ENCODE measurements around the gene CASZ1.

Gene CASZ1

GRCh38 chr1:10635085-10635896, 161.2 kb downstream of the CASZ1 start:
- Histone ChIP-seq H3K9ac (ENCODE audit: low read depth in 1 of 2, low read length in 2 of 2) (no peak overlapping the region), H3K4me1 (ENCODE audit: control insufficient read depth in 1 of 2, insufficient read depth in 2 of 2, low read length in 2 of 2) (peaks cover 0 to 4% of the 10 kb centered on the region in 2 donors), H3K9me3 (ENCODE audit: control insufficient read depth in 1 of 2, low read length in 2 of 2) (no peaks in the 10 kb centered on the region), H3K27me3 (ENCODE audit: control insufficient read depth in 1 of 2, insufficient read depth in 2 of 2, low read length in 2 of 2) (no peaks in the 10 kb centered on the region), H3K27ac (ENCODE audit: low read depth, low read length) (peak overlapping the region; percentile 20), H3K4me3 (ENCODE audit: low read depth in 1 of 2, low read length in 2 of 2) (no peak overlapping the region), H3K36me3 (ENCODE audit: control insufficient read depth in 1 of 2, insufficient read depth in 2 of 2, low read length in 2 of 2) (peaks cover 10 to 13% of the 10 kb centered on the region in 2 donors)

- Histone ChIP-seq H3K27me3 (ENCODE audit: control insufficient read depth in 1 of 2, insufficient read depth in 2 of 2, low read length in 2 of 2) (no peaks in the 10 kb centered on the region), H3K9ac (ENCODE audit: low read depth in 1 of 2, low read length in 2 of 2) (no peak overlapping the region), H3K9me3 (ENCODE audit: control insufficient read depth in 1 of 2, low read length in 2 of 2) (no peaks in the 10 kb centered on the region), H3K4me1 (ENCODE audit: control insufficient read depth in 1 of 2, insufficient read depth in 2 of 2, low read length in 2 of 2) (peaks cover 0 to 4% of the 10 kb centered on the region in 2 donors), H3K36me3 (ENCODE audit: control insufficient read depth in 1 of 2, insufficient read depth in 2 of 2, low read length in 2 of 2) (peaks cover 9 to 14% of the 10 kb centered on the region in 2 donors), H3K27ac (ENCODE audit: low read depth, low read length) (no peak overlapping the region), H3K4me3 (ENCODE audit: low read depth in 1 of 2, low read length in 2 of 2) (no peak overlapping the region)
Measured at GRCh38 chr1:10634428-10635084, 161.9 kb downstream of the CASZ1 start.

- Histone ChIP-seq H3K36me3 (ENCODE audit: control insufficient read depth in 1 of 2, insufficient read depth in 2 of 2, low read length in 2 of 2) (peaks cover 9 to 15% of the 10 kb centered on the region in 2 donors), H3K27ac (ENCODE audit: low read depth, low read length) (no peak overlapping the region), H3K27me3 (ENCODE audit: control insufficient read depth in 1 of 2, insufficient read depth in 2 of 2, low read length in 2 of 2) (no peaks in the 10 kb centered on the region), H3K9me3 (ENCODE audit: control insufficient read depth in 1 of 2, low read length in 2 of 2) (no peaks in the 10 kb centered on the region), H3K9ac (ENCODE audit: low read depth in 1 of 2, low read length in 2 of 2) (no peak overlapping the region), H3K4me3 (ENCODE audit: low read depth in 1 of 2, low read length in 2 of 2) (no peak overlapping the region), H3K4me1 (ENCODE audit: control insufficient read depth in 1 of 2, insufficient read depth in 2 of 2, low read length in 2 of 2) (peaks cover 0 to 4% of the 10 kb centered on the region in 2 donors)
Measured at GRCh38 chr1:10634075-10634427, 162.4 kb downstream of the CASZ1 start.

DNA sequence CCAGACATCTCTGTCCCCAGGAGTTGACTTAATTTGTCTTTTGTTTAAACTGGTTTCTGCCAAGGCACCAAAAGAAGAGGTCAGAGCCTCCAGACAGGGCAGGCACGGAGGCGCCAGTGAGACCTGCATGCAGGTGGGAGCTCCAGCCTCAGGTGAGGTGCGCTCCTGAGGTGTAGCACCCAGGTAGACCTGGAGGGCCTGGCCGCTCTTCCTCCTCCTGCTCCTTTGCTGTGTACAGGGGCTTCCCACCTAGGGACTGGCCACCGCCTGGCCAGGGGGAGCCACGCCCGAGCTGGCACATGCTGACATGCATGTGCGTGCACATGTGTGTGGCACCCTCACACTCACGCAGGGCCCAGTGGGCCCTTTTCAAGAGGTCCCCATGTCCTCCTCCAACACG, 163.0 kb downstream of the CASZ1 start:
- no peak overlapping the region for H3K4me3 ChIP-seq (ENCODE audit: low read depth in 1 of 2, low read length in 2 of 2)
- H3K36me3 ChIP-seq (ENCODE audit: control insufficient read depth in 1 of 2, insufficient read depth in 2 of 2, low read length in 2 of 2): peaks cover 9 to 18% of the 10 kb centered on the region in 2 donors
- H3K27ac ChIP-seq (ENCODE audit: low read depth, low read length): no peak overlapping the region
- H3K9ac ChIP-seq (ENCODE audit: low read depth in 1 of 2, low read length in 2 of 2): no peak overlapping the region
- no peaks in the 10 kb centered on the region for H3K9me3 ChIP-seq (ENCODE audit: control insufficient read depth in 1 of 2, low read length in 2 of 2)
- H3K27me3 ChIP-seq (ENCODE audit: control insufficient read depth in 1 of 2, insufficient read depth in 2 of 2, low read length in 2 of 2): no peaks in the 10 kb centered on the region
- H3K4me1 ChIP-seq (ENCODE audit: control insufficient read depth in 1 of 2, insufficient read depth in 2 of 2, low read length in 2 of 2): peaks cover 0 to 4% of the 10 kb centered on the region in 2 donors

DNA sequence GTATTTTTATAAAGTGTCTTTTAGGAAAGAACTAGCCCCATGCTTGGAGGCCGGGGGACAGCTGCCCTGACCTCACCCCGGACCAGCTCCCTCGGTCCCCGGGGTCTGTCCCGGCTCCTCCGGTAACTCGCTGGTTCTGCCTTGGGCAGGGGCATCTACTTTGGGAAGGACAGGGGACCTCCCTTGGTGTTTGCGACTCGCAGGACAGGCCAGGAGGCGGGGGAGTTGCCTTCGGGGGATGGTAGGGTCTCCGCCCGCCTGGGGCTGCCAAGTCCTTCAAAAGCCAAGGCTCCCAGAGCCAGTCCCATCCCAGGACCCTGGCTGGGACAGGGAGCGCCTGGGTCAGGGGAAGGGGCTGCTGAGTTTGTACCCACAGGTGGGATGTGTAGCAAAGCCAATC, 163.8 kb downstream of the CASZ1 start:
- no peak overlapping the region for H3K9ac ChIP-seq (ENCODE audit: low read depth in 1 of 2, low read length in 2 of 2)
- no peak overlapping the region for H3K4me3 ChIP-seq (ENCODE audit: low read depth in 1 of 2, low read length in 2 of 2)
- H3K4me1 ChIP-seq (ENCODE audit: control insufficient read depth in 1 of 2, insufficient read depth in 2 of 2, low read length in 2 of 2): peaks cover 0 to 4% of the 10 kb centered on the region in 2 donors
- H3K27ac ChIP-seq (ENCODE audit: low read depth, low read length): peak overlapping the region; percentile 20
- no peaks in the 10 kb centered on the region for H3K9me3 ChIP-seq (ENCODE audit: control insufficient read depth in 1 of 2, low read length in 2 of 2)
- H3K27me3 ChIP-seq (ENCODE audit: control insufficient read depth in 1 of 2, insufficient read depth in 2 of 2, low read length in 2 of 2): no peaks in the 10 kb centered on the region
- H3K36me3 ChIP-seq (ENCODE audit: control insufficient read depth in 1 of 2, insufficient read depth in 2 of 2, low read length in 2 of 2): peaks cover 9 to 18% of the 10 kb centered on the region in 2 donors

DNA sequence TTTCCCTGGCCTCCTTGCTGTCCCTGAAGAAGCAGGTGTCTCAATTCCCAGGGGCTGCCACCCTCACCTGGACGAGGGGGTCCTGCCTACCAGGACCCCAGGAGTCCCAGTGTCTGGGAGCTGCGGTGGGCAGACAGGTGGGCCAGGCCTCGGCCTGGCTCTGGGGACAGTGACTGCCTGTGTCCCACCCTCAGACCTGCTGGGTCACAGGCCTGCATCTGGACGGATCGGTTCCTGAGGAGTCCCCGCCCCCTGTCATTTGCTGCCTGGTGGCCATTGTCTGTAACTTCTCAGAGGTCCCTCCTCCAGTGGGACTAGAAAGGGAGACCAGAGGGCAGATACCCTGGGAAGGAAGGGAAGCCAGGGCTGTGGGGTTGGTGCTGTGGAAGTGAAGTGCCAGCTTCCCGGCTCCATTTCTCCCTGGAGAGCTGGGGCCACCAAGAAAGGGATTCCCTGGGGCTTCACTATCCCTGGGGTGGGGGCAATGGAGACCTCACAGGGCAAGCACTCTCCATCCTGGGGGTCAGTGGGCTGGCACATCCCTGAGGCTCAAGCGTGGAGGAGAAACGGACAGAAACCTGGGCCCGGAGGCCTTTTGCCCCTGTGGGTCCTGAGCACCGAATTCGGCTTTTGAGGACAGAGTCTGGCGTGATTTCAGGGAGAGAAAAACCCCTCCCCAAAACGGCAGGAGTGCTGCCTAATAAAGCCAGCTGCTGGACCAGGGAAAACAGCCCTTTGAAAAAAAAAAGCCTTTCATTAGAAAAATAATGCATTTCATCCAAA, 164.4 kb downstream of the CASZ1 start:
- Histone ChIP-seq H3K4me1 (ENCODE audit: control insufficient read depth in 1 of 2, insufficient read depth in 2 of 2, low read length in 2 of 2) (peaks cover 0 to 4% of the 10 kb centered on the region in 2 donors), H3K36me3 (ENCODE audit: control insufficient read depth in 1 of 2, insufficient read depth in 2 of 2, low read length in 2 of 2) (peaks cover 10 to 18% of the 10 kb centered on the region in 2 donors), H3K4me3 (ENCODE audit: low read depth in 1 of 2, low read length in 2 of 2) (no peak overlapping the region), H3K27me3 (ENCODE audit: control insufficient read depth in 1 of 2, insufficient read depth in 2 of 2, low read length in 2 of 2) (no peaks in the 10 kb centered on the region), H3K27ac (ENCODE audit: low read depth, low read length) (no peak overlapping the region), H3K9ac (ENCODE audit: low read depth in 1 of 2, low read length in 2 of 2) (no peak overlapping the region), H3K9me3 (ENCODE audit: control insufficient read depth in 1 of 2, low read length in 2 of 2) (no peaks in the 10 kb centered on the region)

GRCh38 chr1:10631121-10631810, 165.2 kb downstream of the CASZ1 start:
- H3K27me3 ChIP-seq (ENCODE audit: control insufficient read depth in 1 of 2, insufficient read depth in 2 of 2, low read length in 2 of 2): no peaks in the 10 kb centered on the region
- no peak overlapping the region for H3K27ac ChIP-seq (ENCODE audit: low read depth, low read length)
- no peak overlapping the region for H3K9ac ChIP-seq (ENCODE audit: low read depth in 1 of 2, low read length in 2 of 2)
- peaks cover 0 to 4% of the 10 kb centered on the region in 2 donors for H3K4me1 ChIP-seq (ENCODE audit: control insufficient read depth in 1 of 2, insufficient read depth in 2 of 2, low read length in 2 of 2)
- H3K9me3 ChIP-seq (ENCODE audit: control insufficient read depth in 1 of 2, low read length in 2 of 2): no peaks in the 10 kb centered on the region
- no peak overlapping the region for H3K4me3 ChIP-seq (ENCODE audit: low read depth in 1 of 2, low read length in 2 of 2)
- peaks cover 8 to 24% of the 10 kb centered on the region in 2 donors for H3K36me3 ChIP-seq (ENCODE audit: control insufficient read depth in 1 of 2, insufficient read depth in 2 of 2, low read length in 2 of 2)

GRCh38 chr1:10630661-10631120, 165.8 kb downstream of the CASZ1 start:
- peaks cover 0 to 3% of the 10 kb centered on the region in 2 donors for H3K4me1 ChIP-seq (ENCODE audit: control insufficient read depth in 1 of 2, insufficient read depth in 2 of 2, low read length in 2 of 2)

GRCh38 chr1:10629816-10630571, 166.5 kb downstream of the CASZ1 start:
- H3K4me1 ChIP-seq (ENCODE audit: control insufficient read depth in 1 of 2, insufficient read depth in 2 of 2, low read length in 2 of 2): no peaks in the 10 kb centered on the region
- no peaks in the 10 kb centered on the region for H3K27me3 ChIP-seq (ENCODE audit: control insufficient read depth in 1 of 2, insufficient read depth in 2 of 2, low read length in 2 of 2)
- H3K4me3 ChIP-seq (ENCODE audit: low read depth in 1 of 2, low read length in 2 of 2): no peak overlapping the region
- no peak overlapping the region for H3K27ac ChIP-seq (ENCODE audit: low read depth, low read length)
- H3K36me3 ChIP-seq (ENCODE audit: control insufficient read depth in 1 of 2, insufficient read depth in 2 of 2, low read length in 2 of 2): peaks cover 9 to 26% of the 10 kb centered on the region in 2 donors
- H3K9ac ChIP-seq (ENCODE audit: low read depth in 1 of 2, low read length in 2 of 2): no peak overlapping the region
- no peaks in the 10 kb centered on the region for H3K9me3 ChIP-seq (ENCODE audit: control insufficient read depth in 1 of 2, low read length in 2 of 2)

More at GRCh38 chr1:10630661-10631120, 165.8 kb downstream of the CASZ1 start:
- Histone ChIP-seq H3K27me3 (ENCODE audit: control insufficient read depth in 1 of 2, insufficient read depth in 2 of 2, low read length in 2 of 2) (no peaks in the 10 kb centered on the region), H3K9me3 (ENCODE audit: control insufficient read depth in 1 of 2, low read length in 2 of 2) (no peaks in the 10 kb centered on the region), H3K27ac (ENCODE audit: low read depth, low read length) (no peak overlapping the region), H3K4me3 (ENCODE audit: low read depth in 1 of 2, low read length in 2 of 2) (no peak overlapping the region), H3K36me3 (ENCODE audit: control insufficient read depth in 1 of 2, insufficient read depth in 2 of 2, low read length in 2 of 2) (peaks cover 8 to 25% of the 10 kb centered on the region in 2 donors), H3K9ac (ENCODE audit: low read depth in 1 of 2, low read length in 2 of 2) (no peak overlapping the region)

Data from duodenal mucosa (tissue), 2 donors.